Measurements from ENCODE around the gene TSPAN1. TPM values are rescaled to one million over a fixed set of nuclear protein-coding genes. Genes with fewer than 3 reads are reported as not detected.
A peak's percentile ranks its signal among the peaks of the same experiment; 100 is the strongest.

The TSPAN1 gene
- total RNA-seq, 2 experiments from 2014 or later = not detected

DNA sequence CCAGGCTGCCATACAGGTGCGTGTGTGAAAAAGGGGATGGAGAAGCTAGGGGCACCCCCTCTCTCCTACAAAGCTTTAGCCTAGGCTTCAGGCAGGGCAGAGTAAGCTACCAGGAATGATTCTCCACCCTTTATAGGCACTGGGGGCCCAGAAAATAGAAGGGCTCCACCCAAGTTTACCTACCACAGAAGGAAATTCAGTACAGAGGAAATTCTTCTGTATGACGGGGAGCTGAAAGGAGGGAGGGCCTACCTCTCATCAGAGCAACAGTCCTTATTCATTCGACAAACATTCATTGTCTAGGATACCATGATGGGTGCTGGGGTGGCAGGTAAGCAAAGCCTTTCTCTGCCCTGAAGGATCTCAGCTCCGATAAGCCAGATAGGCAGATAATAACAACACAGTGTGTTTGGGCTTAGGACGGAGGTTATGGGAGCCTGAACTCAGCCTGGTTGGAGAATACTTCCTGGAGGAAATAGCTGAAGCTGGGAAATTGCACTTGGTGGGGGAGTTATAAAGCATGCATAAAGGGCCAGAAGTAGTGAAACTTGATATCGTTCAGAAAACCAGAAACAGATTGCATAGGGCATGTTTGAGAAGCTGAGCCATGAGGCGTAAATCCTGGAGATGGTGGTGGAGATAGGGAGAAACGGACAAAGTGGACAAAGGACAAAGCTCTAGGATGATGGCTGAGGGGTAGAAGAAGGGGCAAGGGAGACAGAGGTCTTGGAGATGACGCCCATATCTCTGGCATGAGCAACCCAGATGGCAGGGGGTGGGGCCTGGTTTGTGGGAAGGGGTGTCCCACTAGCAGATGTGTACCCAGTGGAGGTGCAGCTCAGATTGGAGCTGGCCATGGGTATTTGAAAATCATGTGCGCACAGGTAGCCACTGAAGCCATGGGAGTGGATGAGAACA lies 6.7 kb downstream of the TSPAN1 start:
- CTCF ChIA-PET = interaction anchor here (0.5 to 9.7 kb wide), 20 partner anchors 10 to 408 kb away, joined by 3 to 98 read pairs (median 4); no protein-coding TSS in a partner anchor

DNA sequence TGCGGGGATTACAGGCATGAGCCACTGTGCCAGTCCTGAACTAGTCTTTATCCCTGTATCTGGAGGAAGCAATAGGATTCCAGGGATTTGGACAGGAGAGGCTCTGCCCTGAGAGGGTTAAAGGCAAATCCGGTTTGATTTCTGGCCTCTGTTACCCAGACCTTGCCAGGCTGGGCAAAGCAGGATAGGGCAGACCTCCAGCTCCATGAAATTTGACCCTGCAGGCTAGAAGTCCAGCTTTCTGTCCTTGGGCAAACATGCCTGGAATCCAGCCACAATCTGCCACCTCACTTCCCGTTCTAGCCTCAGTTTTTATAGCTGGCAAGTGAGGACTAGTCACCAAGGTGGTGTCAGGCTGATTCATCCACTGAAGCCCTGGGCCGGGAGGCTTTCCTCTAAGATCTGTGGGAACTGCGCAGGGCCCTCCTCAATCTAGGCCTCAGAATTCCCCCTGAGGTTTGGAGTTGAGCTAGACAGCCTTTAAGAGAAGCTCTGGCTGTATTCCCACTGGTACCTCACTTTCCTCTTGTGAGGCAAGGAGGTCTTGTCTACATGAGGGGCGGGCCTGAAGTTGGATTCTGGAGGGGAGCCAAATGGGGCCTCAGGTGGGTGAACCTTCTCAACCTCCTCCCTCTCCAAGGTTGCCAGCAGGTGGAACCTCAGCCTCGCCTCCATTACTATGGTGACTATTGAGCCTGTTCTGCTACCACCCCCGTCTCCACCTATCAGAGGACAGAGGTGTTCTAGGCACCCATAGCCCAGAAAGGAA lies 8.4 kb downstream of the TSPAN1 start:
- Mint-ChIP-seq H3K4me3 (no peak overlapping the region), H3K27ac (no peak overlapping the region), H3K36me3 (ENCODE audit: low read depth) (peaks cover 5% of the 10 kb centered on the region), H3K27me3 (ENCODE audit: low read depth) (no peaks in the 10 kb centered on the region), H3K9me3 (no peaks in the 10 kb centered on the region), H3K4me1 (ENCODE audit: low read depth) (peaks cover 23% of the 10 kb centered on the region)
- DNase-seq = no peak
- CTCF ChIA-PET = interaction anchor here (0.7 to 9.7 kb wide), 11 partner anchors 9 to 147 kb away, joined by 3 to 98 read pairs (median 3); no protein-coding TSS in a partner anchor
- intact Hi-C loops (cut with micrococcal nuclease) = loop anchor here (10.0 kb wide), 2 partner anchors 428 to 598 kb away; partner anchors contain the start of genes IPP and NASP

More for the DNA sequence above, 6.7 kb downstream of the TSPAN1 start:
- no peak for DNase-seq
- Mint-ChIP-seq H3K4me1 (ENCODE audit: low read depth) (peaks cover 23% of the 10 kb centered on the region), H3K9me3 (no peaks in the 10 kb centered on the region), H3K36me3 (ENCODE audit: low read depth) (no peaks in the 10 kb centered on the region), H3K27me3 (ENCODE audit: low read depth) (no peaks in the 10 kb centered on the region), H3K4me3 (no peak overlapping the region), H3K27ac (no peak overlapping the region)
- intact Hi-C loops (cut with micrococcal nuclease) = loop anchor here (10.0 kb wide), 2 partner anchors 427 to 597 kb away; partner anchors contain the start of genes IPP and NASP

DNA sequence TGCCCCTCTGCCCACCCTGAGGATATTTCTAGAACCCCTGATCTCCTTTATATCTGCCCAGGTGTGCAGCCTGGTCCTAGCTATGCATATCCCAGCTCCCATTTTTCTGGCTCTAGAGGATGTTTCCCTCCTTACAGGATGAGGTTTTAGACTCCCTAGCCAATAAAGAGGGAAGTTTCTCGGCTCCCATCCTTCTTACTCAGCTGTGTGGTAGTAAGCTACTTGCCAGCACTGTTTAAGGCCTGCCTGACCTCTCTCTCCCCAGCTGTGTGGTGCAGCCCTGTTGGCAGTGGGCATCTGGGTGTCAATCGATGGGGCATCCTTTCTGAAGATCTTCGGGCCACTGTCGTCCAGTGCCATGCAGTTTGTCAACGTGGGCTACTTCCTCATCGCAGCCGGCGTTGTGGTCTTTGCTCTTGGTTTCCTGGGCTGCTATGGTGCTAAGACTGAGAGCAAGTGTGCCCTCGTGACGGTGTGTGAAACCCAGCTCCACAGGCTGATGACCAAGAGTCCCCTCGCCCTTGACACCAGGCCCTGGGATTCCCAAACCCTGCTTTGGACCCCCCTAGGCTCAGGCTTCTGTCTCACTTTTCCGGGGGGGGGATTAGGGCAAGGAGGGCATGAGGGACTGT lies 9.2 kb downstream of the TSPAN1 start:
- CTCF ChIA-PET = interaction anchor here (0.7 to 9.7 kb wide), 7 partner anchors 9 to 148 kb away, joined by 3 to 98 read pairs (median 3); no protein-coding TSS in a partner anchor
- H3K4me1 Mint-ChIP-seq (ENCODE audit: low read depth) = peaks cover 23% of the 10 kb centered on the region
- H3K27ac Mint-ChIP-seq = peak overlapping the region; percentile 87
- intact Hi-C loops (cut with micrococcal nuclease) = loop anchor here (1.0 to 10.0 kb wide), 3 partner anchors 39 to 599 kb away; partner anchors contain the start of genes IPP and NASP
- no peaks in the 10 kb centered on the region for H3K27me3 Mint-ChIP-seq (ENCODE audit: low read depth)
- no peaks in the 10 kb centered on the region for H3K9me3 Mint-ChIP-seq
- DNase-seq = no peak
- no peak overlapping the region for H3K4me3 Mint-ChIP-seq
- H3K36me3 Mint-ChIP-seq (ENCODE audit: low read depth) = peaks cover 5% of the 10 kb centered on the region

DNA sequence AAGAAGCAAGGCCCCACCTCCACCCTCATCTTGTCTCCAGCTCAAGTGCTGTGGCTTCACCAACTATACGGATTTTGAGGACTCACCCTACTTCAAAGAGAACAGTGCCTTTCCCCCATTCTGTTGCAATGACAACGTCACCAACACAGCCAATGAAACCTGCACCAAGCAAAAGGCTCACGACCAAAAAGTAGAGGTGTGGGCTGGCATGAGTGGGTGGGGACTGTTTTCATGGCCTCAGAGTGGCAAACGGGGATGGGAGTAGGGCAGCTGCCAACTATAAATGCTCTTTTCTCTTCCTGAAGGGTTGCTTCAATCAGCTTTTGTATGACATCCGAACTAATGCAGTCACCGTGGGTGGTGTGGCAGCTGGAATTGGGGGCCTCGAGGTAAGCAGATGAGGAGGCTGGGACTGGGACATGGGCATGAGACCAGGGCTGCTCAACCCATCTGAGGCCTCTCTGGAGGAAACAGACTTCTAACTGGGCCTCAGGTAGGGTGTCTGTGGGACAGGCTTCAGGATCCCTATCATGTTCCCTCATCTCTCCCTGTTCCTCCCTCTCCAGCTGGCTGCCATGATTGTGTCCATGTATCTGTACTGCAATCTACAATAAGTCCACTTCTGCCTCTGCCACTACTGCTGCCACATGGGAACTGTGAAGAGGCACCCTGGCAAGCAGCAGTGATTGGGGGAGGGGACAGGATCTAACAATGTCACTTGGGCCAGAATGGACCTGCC lies 10.2 kb downstream of the TSPAN1 start:
- no peaks in the 10 kb centered on the region for H3K27me3 Mint-ChIP-seq (ENCODE audit: low read depth)
- CTCF ChIA-PET = interaction anchor here (1.2 to 9.7 kb wide), 3 partner anchors 39 to 149 kb away, joined by 4 to 98 read pairs (median 13); no protein-coding TSS in a partner anchor
- peak overlapping the region; percentile 35 for H3K4me3 Mint-ChIP-seq

DNA sequence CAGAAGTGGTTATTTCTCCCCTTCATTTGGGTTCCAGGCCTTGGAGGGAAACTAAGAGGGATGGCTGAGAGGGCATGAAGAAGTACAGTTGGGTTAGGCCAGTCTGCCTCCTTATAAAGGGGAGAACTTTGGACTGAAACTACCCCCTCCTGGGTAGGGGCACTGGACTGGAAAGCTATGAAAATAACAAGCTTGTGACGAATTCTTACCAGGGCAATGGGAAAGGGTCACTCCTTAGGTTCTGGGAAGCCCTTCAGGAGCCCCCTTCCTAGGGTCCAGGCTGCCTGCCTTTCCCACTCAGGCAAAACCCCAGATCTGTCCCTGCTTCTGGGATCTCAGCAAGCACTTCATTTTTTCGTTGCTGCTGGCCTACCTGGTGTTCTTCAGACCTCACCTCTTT lies 11.2 kb downstream of the TSPAN1 start:
- Mint-ChIP-seq H3K36me3 (ENCODE audit: low read depth) (peaks cover 10% of the 10 kb centered on the region), H3K9me3 (no peaks in the 10 kb centered on the region), H3K27ac (peak overlapping the region; percentile 87), H3K4me3 (no peak overlapping the region), H3K4me1 (ENCODE audit: low read depth) (peaks cover 23% of the 10 kb centered on the region), H3K27me3 (ENCODE audit: low read depth) (no peaks in the 10 kb centered on the region)
- no peak for DNase-seq
- intact Hi-C loops (cut with micrococcal nuclease) = loop anchor here (10.0 kb wide), 2 partner anchors 431 to 601 kb away; partner anchors contain the start of genes IPP and NASP
- CTCF ChIA-PET = no interaction called here

More for the DNA sequence above, 10.2 kb downstream of the TSPAN1 start:
- Mint-ChIP-seq H3K9me3 (no peaks in the 10 kb centered on the region), H3K27ac (peak overlapping the region; percentile 87), H3K36me3 (ENCODE audit: low read depth) (peaks cover 10% of the 10 kb centered on the region), H3K4me1 (ENCODE audit: low read depth) (peaks cover 23% of the 10 kb centered on the region)
- DNase-seq = peak; percentile 81
- intact Hi-C loops (cut with micrococcal nuclease) = loop anchor here (1.0 to 10.0 kb wide), 4 partner anchors 13 to 600 kb away; partner anchors contain the start of genes IPP, NASP and POMGNT1

DNA sequence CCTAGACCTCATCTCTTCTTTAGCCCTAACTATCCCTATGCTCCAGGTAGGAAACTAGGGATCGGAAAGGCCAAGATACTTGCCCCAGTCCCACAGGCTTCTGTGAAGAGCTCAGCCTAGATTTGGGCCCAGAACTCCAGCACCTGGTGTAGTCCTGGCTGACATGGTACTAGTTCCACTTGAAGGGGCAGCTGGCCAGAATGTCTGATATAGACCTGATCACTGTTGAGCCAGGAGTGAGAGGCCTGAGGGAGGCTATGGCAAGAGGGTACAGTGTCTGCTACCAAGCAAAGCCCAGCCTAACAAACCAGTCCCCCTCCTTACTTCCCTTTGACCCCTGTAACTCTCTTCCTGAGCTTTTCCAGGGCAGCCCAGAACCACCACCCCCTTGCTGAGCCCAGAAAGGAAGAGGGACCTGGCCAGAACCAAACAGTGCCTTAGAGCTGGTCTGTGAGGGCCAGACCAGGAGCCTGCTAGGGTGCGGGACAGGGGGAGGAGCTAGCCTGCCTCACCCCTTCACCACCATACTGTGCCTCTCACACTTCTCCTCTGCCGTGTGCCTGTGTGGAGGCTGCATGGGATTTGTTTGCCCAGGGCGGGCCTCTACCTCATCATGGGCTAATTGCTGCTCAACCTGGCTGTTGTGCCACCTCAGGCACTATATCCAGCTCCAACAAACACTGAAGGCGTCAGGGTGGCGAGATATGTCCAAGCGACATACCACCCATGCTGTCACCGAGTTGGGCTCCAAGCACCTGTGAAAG lies 12.4 kb downstream of the TSPAN1 start:
- intact Hi-C loops (cut with micrococcal nuclease) = loop anchor here (10.0 kb wide), 2 partner anchors 432 to 602 kb away; partner anchors contain the start of genes IPP and NASP
- CTCF ChIA-PET = interaction anchor here (1.2 kb wide), 1 partner anchor 36 kb away, joined by 6 read pairs; no protein-coding TSS in a partner anchor

DNA sequence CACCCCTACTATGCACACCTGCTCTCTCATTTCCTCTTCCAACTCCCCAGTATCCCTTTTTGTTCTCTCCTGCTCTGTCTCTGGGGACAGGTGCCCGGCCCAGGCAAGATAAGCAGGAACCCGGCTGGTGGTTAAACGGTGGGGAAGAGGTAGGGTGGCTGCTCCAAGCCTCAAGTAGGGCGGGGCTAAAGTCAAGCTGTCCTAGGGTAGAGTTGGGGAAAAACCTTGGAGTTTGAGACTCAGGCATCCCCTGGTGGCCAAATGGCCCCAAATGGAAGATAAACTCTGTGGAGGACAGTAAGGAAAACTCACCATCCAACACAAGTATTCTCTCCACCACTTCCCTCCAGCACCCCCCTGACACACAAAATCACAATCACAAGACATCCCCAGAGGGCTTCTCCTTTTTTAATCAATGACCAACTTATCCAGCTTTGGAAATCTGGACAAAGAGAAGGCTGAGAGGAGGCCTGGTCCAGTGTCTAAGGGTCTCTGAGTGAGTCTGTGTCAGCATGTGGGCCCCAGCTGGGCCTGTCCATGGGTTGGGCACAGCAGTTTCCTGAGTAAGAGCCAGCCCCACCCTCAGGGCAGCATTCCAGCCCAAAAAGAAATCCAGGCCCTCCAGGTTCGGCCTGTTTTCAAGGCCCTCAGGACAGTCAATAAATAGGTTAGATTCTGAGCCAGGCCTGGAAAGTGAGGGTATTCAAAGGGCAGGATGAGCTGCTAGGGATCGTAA lies 13.6 kb downstream of the TSPAN1 start:
- H3K36me3 Mint-ChIP-seq (ENCODE audit: low read depth) = peaks cover 14% of the 10 kb centered on the region
- no peaks in the 10 kb centered on the region for H3K27me3 Mint-ChIP-seq (ENCODE audit: low read depth)
- DNase-seq = no peak
- H3K4me1 Mint-ChIP-seq (ENCODE audit: low read depth) = peaks cover 23% of the 10 kb centered on the region
- CTCF ChIA-PET = no interaction called here
- H3K9me3 Mint-ChIP-seq = no peaks in the 10 kb centered on the region
- no peak overlapping the region for H3K27ac Mint-ChIP-seq
- H3K4me3 Mint-ChIP-seq = no peak overlapping the region
- intact Hi-C loops (cut with micrococcal nuclease) = loop anchor here (10.0 kb wide), 2 partner anchors 434 to 604 kb away; partner anchors contain the start of genes IPP and NASP

More for the DNA sequence above, 12.4 kb downstream of the TSPAN1 start:
- Mint-ChIP-seq H3K27me3 (ENCODE audit: low read depth) (no peaks in the 10 kb centered on the region), H3K9me3 (no peaks in the 10 kb centered on the region), H3K4me1 (ENCODE audit: low read depth) (peaks cover 23% of the 10 kb centered on the region), H3K27ac (no peak overlapping the region), H3K4me3 (no peak overlapping the region), H3K36me3 (ENCODE audit: low read depth) (peaks cover 12% of the 10 kb centered on the region)
- no peak for DNase-seq

DNA sequence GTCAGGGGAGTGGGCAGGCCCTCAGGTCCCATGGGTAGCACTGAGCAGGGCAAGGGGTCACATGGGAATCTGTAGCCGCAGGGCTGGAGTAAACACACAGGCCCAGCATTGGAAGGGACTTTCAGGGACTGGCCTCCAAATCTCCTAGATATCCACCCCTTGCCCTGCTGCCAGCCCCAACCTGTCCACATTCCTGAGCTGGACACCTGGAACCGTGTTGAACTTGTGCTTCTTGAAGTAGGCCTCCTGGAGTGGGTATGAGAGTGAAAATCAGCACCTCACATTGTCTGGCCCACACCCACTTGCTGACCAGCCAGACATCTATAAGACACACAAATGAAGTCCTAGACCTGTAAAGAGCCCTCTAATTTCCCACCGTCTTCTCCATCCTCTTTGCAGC lies 15.7 kb downstream of the TSPAN1 start:
- Mint-ChIP-seq H3K36me3 (ENCODE audit: low read depth) (peaks cover 15% of the 10 kb centered on the region), H3K4me3 (no peak overlapping the region), H3K27ac (no peak overlapping the region), H3K9me3 (no peaks in the 10 kb centered on the region), H3K4me1 (ENCODE audit: low read depth) (peaks cover 4% of the 10 kb centered on the region), H3K27me3 (ENCODE audit: low read depth) (no peaks in the 10 kb centered on the region)
- CTCF ChIA-PET = no interaction called here
- intact Hi-C loops (cut with micrococcal nuclease) = no loop called here
- no peak for DNase-seq

DNA sequence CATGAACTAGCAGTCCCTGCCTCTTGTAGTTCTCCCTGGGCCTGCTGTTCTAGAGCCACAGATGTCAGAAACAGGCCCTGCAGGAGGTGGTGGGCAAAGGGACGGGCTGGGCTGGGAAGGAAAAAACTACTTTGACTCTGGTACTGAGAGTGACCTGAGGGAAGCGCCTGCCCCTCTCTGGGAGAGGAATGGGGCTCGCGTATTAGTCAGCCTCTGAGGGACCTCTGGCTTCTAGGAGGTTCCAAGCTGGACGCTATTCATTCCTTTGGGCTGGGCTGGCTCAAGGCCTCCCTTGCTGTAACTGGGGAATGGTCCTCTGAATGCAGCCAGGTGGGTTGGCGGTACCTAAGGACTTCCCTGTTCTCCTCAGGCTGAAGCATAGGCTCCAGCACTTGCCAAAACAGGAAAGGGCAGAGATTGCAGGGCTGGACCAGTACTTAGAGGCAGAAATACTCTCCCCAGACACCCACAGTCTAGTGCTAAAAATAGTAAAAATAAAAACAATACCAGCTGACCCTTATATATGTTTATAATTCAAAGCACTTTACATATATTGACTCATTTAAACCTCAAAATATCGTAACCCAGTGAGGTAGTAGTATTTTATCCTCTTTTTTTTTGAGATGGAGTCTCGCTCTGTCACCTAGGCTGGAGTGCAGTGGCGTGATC lies 16.3 kb downstream of the TSPAN1 start:
- Mint-ChIP-seq H3K36me3 (ENCODE audit: low read depth) (peaks cover 15% of the 10 kb centered on the region), H3K4me1 (ENCODE audit: low read depth) (peaks cover 2% of the 10 kb centered on the region), H3K27me3 (ENCODE audit: low read depth) (no peaks in the 10 kb centered on the region), H3K4me3 (no peak overlapping the region), H3K27ac (no peak overlapping the region), H3K9me3 (no peaks in the 10 kb centered on the region)
- CTCF ChIA-PET = interaction anchor here (1.1 kb wide), 1 partner anchor 10 kb away, joined by 3 read pairs; no protein-coding TSS in a partner anchor
- DNase-seq = no peak
- intact Hi-C loops (cut with micrococcal nuclease) = no loop called here

DNA sequence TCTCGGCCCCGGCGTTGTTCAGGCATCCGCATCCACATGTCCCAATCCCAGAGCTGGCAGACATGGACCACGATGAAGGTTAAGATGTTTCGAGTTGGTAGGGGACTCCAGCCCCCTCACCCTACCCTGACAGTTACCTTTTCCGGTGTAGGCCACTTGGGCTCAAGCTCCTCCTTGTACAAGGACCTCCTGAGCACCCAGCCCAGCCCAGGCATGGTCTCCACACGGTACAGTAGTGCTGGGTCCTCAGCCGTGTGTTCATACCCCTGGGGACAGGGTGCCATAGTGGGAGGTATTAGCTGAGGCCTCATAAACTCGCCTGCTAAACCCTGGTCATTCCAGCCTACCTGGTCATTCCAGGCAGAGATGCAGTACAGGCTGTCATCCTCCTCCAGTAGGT lies 17.3 kb downstream of the TSPAN1 start:
- CTCF ChIA-PET = interaction anchor here (0.8 to 1.1 kb wide), 2 partner anchors 9 to 11 kb away, joined by 3 read pairs; no protein-coding TSS in a partner anchor
- no peaks in the 10 kb centered on the region for H3K27me3 Mint-ChIP-seq (ENCODE audit: low read depth)
- intact Hi-C loops (cut with micrococcal nuclease) = no loop called here
- peaks cover 10% of the 10 kb centered on the region for H3K4me1 Mint-ChIP-seq (ENCODE audit: low read depth)
- no peak overlapping the region for H3K4me3 Mint-ChIP-seq
- peaks cover 15% of the 10 kb centered on the region for H3K36me3 Mint-ChIP-seq (ENCODE audit: low read depth)
- no peaks in the 10 kb centered on the region for H3K9me3 Mint-ChIP-seq
- H3K27ac Mint-ChIP-seq = no peak overlapping the region
- DNase-seq = no peak
